DMS79 treated with DMSO at 0.1 percent for 48 hours (cell line): Measurements from ENCODE around the gene CEP120.
A peak's percentile ranks its signal among the peaks of the same experiment; 100 is the strongest.
"Not testable (repeated sequence)": the region's sequence is repeated elsewhere in the genome, so short reads cannot be mapped to it uniquely, and the experiment has no call there.

Experiments used
- DNase-seq: peaks from one replicate; lab custom pipeline; 2025; lab: John Stamatoyannopoulos, UW

CEP120 gene

DNA sequence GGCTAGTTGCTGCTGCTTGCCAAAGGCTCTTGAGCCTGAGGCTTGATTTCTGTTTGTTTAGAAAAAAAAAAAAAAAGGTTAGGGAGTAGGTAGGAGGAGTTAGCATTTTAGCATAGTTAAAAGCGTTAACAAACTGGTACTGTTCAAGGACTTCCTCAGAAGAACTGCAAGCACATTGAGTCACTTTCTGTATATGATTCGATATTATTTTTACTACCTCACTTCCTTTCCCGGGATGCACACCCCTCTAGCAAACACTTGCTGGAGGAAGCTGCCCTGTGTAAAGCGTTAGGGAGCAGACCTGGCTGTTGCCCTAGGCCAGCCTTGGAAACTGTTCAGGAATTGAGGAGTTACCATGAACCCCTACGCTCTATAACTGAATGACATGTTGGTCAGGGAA lies 15.7 kb upstream of the CEP120 start:
- DNase-seq = no peak

DNA sequence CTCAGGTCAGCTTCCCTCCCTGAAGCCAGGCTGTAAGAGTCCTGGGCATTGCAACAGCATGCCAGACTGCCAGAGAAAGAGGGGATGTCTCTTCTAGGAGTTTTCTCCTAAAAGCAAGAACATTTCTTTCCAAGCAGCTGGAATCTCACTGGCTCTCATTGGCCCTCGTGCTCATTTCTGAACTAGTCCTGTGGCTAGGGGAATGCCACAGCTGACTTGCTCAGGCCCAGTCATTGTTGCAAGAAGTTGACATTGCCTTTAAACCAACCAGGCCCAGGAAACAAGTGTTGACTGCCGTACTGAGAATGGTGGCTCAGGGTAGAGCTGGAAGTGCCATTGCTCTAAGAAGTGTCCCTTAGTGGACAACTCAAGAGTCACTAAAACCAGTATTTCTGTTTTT lies 15.0 kb upstream of the CEP120 start:
- no peak for DNase-seq

DNA sequence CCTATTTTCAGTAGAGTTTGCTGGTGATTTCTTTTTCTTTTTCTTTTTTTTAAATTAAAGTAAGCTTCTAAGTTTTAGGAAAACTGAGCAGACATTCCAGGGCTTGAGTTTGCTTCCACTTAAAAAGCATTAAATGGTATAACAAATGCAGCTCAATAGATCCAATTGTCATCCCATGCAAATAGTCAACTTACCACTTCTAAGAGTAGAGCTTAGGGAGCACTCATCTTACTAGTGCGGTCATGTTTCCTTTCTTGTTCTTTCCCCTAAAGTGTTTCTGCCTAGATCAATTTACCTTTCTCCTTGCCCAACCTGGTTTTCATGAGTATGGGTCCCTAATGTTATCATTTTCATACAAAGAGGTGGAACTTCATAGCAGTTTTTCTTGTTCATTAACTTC lies 13.0 kb upstream of the CEP120 start:
- DNase-seq = no peak

DNA sequence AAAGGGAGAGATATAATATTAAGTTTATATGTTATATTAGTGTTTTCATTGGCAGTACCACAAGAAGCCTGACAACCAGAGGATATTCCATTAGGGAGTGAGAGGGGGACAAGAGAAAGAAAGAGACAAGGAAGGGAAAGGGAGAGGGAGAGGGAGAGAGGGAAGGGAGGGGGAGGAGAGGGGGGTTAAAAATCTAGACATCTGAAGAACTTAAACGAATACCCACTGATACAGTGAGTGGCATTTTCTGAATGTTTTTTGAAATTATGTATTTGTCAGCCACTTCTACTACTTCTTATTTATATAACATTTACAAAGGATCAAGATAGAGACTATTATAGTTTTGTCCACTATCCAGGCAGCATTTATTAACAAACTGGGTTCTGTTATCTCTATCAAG lies 11.6 kb upstream of the CEP120 start:
- no peak for DNase-seq

DNA sequence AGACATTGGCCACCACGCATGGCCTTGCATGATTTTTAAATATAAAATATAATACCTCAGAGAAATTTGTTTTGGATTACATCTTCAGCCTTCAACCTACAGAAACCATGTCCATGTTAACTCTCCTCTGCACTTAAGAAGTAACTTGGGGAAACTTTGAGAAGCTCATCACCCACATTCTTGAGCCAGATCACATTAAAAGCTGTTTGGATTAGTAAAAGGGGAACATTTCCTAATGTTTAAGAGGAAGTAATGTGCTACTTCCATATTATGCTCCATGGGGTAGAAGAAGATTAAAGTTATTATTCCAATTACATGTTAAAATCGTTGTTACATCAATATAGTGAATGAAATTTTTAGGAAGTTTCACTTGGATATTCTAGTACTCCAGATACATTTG lies 10.4 kb upstream of the CEP120 start:
- DNase-seq = no peak

DNA sequence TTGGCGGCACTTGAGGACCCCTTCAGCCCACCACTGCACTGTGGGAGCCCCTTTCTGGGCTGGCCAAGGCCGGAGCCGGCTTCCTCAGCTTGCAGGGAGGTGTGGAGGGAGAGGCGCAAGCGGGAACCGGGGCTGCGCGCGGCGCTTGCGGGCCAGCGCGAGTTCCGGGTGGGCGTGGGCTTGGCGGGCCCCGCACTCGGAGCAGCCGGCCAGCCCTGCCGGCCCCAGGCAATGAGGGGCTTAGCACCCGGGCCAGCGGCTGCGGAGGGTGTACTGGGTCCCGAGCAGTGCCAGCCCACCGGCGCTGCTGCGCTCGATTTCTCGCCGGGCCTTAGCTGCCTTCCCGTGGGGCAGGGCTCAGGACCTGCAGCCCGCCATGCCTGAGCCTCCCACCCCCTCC lies 7.2 kb upstream of the CEP120 start:
- not testable (repeated sequence) for DNase-seq

DNA sequence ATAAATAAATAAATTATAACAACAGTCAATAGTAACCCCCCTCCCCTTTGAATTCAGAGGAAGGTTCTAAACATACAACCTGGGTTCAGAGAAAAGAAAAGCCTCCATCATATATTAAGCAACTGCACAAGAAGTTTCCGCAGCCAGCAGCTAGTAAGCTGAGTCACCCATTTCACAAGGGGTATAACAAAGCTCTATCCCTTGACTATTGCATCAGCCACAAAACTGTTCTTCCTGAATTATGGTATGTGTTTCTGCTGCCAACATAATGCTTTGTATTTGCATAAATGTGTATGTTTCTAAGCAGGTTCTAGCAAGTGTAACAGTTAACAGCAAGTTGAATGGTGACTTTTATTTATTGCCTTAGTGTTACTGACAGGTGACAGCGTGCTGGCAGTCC lies 6.8 kb upstream of the CEP120 start:
- DNase-seq = no peak

DNA sequence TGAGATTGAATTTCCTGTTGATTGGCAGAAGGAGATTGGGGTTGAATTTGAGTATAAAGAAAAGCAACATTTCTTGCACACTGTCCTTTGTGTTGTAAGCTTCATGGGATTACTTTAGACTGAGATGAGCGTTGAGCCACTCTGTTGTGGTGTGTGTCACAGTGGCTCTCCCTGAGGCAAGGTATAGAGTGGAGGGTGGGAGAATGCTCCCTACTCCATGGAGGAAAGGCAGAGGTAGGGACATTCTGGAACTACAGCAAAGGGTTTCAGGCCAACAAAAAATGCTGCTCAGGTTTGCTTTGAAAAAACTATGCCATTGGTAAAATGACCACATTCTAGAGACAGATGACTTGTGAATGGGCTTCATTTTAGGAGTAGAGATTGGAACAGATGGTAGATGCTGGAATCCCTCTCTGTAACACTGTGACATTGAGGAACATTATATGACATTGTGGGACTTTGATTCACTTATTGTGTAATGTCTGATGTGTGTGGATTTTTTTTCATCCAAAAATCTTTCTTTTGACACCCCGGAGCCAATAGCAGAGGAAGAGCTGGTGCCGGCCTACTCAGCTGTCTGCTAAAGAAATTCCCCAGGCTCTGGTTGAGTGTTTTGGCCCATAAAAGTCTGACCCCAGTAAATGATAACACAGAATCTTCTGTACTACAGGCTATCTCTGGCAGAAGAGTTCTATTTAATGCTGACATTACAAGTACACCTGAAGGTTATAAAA lies 6.2 kb upstream of the CEP120 start:
- DNase-seq = no peak

DNA sequence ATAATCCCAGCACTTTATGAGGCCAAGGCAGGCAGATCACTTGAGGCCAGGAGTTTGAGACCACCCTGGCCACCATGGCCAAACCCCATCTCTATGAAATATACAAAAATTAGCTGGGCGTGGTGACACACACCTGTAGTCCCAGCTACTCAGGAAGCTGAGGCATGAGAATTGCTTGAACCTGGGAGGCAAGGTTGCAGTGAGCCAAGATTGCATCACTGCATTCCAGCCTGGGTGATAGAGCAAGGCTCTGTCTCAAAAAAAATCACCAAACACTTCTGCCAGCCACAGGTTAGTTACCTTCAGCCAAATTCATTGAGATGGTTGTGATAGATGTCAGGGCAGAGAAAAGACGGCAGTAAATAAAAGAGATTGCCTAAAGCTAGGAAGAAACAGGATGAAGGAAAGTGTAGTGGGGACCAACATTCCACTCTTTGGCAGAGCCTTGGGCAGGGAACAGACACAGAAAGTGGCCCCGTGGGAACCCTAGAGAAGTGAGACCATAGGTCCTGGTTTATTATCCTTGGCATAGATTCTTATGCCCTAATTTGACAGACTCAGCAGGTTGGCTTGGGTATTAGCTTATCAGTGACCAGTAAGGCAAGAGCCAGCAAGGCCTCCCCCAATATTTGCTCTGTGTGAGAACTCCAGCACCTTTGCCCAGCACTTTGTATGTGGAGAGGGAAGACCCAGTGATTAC lies 5.5 kb upstream of the CEP120 start:
- no peak for DNase-seq

DNA sequence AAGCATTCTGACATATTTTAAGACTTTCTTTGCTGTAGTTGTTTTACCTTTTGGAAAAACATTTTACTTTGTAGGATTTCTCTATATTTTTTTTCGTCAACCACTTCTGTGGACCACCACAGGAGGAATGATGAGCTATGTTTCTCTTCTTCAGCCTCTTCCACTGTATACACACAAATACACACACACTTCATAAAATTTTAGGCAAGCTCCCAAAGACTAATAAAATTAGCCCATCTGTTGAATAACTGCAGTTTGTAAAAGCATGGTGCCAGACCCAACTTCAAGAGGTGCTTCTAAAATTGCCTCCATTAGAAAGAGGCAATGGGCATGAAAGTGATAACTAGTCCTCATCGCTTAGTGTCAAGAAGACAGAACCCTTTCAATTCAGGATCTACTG lies 4.1 kb upstream of the CEP120 start:
- DNase-seq = no peak

DNA sequence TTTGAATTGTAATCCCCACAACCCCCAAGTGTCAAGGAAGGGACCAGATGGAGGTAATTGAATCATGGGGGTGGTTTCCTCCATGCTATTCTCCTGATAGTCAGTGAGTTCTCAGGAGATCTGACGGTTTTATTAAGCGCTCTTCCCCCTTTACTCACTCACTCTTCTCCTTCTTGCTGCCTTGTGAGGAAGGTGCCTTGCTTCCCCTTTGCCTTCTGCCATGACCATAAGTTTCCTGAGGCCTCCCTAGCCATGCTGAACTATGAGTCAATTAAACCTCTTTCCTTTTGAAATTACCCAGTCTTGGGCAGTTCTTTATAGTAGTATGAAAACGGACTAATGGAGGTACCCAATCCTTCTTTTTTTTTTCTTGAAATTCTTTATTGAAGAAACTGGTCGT lies 2.2 kb upstream of the CEP120 start:
- DNase-seq = no peak

DNA sequence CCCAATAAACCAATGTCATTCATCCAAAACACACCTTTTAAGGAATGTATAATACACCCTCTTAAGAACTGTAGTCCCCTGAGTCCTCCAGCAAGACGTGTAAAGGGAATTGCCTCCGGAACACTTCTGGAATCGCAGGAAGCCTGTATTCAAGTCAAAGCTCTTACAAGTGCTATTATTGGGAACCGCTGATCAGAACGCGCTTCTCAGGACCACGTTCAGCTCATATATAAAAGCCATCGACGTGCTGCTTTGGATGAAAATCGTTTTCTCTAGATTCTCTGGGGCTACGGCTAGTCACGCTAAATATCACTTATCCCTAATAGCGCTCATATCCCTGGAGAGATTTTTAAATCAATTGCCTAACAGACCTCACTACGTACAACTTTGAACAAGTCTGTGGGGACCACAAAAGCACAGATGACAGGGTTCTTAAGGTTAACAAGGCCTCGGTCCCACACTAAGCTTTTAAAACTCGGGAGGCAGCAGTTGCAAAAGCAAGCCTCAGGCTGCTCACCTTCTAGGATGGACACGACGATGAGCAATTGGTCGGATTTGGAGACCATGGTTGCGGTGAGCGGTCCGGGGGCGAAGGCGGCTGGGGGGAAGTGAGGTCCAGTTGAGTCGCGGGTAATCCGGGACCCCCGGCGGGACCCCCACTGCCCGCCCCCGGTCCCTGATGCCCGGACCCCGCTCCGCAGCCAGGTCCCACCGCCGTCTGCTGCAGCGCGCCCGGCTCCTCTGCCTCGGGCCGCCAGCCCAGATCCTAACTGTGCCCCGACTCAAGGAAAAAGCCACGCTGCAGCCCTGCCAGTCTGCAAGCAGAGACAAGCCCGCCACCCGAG lies 548 bp downstream of the CEP120 start:
- peak; percentile 34 for DNase-seq

DNA sequence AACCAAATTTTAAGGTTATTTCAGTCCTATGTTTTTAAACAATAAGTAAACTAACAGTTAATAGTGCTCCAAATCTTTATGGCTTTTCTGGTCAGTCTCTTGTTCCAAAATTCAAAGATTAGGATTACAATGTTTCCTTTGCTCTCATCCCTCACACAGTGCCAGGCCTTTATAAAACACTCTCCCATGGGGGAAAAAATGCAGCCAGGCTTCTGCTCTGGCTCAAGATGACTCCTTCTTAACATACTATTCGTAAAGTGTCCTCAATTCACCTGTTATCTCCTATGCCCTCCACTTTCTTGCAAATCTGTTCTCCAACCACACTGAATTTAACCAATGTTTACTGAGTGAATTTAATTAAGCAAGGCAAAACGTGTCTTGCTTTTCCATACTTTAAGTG lies 1.4 kb downstream of the CEP120 start:
- DNase-seq = no peak

DNA sequence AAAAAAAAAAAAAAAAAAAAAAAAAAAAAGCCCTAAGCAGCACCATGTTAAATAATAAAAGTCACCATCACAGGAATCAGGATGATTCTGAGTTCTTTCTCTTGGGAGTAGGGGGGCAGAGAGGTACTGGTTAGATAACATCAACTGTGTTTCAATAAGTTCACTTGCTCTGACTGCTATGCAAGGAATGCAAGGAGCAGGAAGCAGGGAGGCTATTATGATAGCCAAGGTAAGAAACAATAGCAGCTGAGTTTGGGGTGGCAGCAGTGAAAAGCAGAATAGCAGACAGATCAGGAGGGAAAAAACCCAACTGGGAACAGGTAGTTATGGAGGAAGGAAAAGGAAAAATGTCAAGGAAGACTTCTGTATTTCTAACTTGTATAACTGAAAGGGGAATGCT lies 8.2 kb downstream of the CEP120 start:
- no peak for DNase-seq

DNA sequence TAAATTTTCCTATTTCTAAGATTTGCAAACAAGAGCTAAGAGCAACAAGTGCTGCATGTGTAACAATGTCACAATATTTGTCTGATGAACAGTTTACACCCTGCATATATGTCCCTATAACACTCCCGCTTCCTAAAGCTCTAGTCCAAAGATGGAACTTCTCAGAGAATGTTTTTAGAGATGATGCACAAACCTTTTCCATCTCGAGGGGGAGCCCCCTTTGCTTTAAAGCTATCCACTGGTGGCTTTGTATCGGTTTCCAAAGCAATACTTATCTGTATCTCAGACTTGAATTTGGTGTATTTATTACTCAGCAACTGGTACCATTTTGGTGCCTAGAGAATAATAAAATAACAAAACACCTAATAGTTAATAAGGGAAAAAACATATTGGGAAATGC lies 11.0 kb downstream of the CEP120 start:
- DNase-seq = no peak

DNA sequence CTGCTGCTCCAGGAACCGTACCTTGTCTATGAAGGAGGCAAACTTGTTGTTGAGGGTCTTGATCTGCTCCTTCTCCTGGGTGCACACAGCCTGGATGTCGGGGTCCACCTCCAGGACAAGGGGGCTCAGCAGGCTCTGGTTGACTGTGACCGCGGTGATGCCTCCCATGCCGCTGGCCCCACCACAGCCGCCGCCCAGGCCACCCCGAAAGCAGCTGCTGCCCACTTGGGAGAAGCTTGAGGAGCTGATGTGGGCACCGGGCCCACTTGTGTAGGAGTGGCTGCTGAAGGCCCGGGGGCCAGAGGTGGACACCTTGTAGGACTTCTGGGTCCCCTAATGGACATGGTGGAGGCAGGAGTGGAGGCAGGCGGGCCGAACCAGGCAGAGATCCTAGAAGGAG lies 21.2 kb downstream of the CEP120 start:
- not testable (repeated sequence) for DNase-seq

DNA sequence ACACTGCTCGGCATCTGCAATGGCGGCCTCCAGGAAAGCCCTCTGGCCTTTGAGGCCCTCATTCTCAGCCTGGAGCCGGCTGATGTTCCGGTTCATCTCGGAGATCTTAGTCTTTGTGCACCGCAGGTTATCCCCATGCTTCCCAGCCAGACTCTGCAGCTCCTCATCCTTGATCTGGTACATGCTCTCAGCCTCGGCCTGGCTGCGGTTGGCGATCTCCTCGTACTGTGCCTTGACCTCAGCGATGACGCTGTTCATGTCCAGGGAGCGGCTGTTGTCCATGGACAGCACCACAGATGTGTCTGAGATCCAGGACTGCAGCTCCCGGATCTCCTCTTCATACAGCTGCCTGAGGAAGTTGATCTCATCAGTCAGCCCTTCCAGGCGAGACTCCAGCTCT lies 21.9 kb downstream of the CEP120 start:
- no peak for DNase-seq

DNA sequence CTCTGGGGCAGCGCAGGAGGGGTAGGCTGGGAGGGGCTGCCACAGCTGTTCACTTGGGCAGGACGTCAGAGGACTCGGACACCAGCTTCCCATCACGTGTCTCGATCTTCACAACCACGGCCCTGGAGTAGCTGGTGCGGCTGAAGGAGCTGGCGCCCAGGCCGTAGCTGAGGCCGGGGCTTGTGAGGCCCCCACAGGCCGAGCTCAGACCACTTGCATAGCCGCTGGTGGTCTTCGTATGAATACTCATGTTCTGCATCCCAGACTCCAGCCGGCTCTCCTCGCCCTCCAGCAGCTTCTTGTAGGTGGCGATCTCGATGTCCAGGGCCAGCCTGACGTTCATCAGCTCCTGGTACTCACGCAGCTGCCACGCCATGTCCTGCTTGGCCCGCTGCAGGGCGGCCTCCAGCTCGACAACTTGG lies 22.3 kb downstream of the CEP120 start:
- DNase-seq = not testable (repeated sequence)

DNA sequence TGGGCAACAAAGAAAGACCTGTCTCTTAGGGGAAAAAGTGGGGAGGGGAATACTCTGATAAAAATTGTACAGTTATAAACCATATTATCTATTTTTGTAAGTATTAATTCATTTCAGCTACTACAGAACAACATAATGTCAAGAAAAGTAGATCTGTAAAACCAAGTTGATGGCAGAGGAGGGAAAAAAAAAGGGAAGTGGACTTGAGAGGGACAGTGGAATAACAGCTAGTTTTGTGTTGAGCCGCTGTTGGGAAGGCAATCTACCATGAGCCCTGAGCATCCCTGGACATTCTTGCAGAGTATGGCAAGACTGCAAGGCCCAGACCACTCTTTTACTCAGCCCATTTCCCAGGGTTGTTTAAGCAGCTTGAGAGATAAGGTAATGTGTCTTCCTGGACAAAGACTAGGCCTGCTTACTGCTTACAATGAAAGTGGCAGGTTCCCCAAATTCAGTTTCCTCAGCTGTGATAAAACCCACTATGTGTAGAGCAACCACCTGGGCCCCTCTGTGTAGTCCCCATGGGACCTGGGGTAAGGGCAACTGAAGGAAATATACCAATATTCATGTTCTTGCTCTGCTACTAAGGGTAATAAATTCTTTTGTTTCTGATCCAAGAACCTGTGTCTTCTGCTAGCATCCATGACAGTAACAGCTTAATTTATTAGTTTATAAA lies 25.0 kb downstream of the CEP120 start:
- DNase-seq = no peak

DNA sequence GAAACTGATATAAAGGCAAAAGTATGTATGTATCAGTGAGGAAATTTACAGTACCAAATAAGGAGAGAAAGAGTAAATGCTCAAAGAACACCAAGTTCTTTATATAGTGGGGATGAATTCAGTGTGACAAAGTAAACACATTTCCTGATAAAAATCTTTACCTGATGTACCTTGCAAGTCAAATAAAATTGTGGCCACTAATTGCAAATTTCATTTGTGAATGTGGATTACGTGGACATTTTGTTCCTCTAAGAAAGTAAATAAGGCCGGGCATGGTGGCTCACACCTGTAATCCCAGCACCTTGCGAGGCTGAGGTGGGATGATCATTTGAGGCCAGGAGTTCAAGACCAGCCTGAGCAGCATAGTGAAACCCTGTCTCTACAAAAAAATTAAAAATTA lies 25.7 kb downstream of the CEP120 start:
- DNase-seq = no peak

DNA sequence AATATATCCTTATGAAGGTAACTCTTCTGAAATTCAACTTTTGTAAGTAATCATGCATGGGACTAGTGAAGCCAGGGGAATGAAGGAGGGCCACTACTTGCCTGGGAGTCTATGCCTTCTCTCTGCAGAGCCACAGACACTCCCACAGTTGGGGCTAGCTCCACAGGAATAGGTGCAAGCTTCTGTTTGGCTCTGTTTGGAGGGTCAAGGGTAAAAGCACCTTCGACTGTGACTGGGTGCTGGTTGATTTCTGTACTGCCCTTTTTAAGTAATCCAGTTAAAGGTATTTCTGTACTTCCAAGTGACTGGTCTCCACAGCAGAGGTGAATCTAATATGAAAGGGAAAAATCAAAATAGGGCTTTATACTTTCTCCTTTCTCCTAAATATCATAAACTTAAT lies 32.2 kb downstream of the CEP120 start:
- DNase-seq = no peak

DNA sequence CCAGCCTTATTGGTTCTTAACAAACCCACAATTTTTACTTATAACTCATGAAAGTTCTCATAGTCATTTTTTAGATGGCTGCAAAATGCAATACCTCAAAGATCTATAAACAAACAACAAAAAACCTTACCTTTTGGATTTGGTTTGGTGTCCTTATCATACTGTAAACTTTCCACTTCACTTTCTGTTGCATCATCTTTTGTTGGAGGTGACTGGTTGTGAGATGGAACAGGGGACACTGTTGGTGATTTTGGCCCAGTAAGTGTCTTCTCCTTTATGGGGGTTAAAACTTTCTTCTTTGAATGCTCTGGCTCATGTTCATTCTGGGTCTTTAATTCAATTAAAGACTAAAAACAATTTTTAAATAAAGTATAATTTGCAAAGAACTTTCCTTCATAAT lies 33.4 kb downstream of the CEP120 start:
- no peak for DNase-seq
